SHP77 treated with DMSO at 0.1 percent for 48 hours (cell line): ENCODE measurements around the gene PEAR1.
"Not testable (repeated sequence)": the region's sequence is repeated elsewhere in the genome, so short reads cannot be mapped to it uniquely, and the experiment has no call there.

Experiments used
- DNase-seq: peaks from one replicate; lab custom pipeline; 2025; lab: John Stamatoyannopoulos, UW

PEAR1 gene

GRCh38 chr1:156922986-156923669, 29.6 kb downstream of the PEAR1 start:
- DNase-seq, result no peak

DNA sequence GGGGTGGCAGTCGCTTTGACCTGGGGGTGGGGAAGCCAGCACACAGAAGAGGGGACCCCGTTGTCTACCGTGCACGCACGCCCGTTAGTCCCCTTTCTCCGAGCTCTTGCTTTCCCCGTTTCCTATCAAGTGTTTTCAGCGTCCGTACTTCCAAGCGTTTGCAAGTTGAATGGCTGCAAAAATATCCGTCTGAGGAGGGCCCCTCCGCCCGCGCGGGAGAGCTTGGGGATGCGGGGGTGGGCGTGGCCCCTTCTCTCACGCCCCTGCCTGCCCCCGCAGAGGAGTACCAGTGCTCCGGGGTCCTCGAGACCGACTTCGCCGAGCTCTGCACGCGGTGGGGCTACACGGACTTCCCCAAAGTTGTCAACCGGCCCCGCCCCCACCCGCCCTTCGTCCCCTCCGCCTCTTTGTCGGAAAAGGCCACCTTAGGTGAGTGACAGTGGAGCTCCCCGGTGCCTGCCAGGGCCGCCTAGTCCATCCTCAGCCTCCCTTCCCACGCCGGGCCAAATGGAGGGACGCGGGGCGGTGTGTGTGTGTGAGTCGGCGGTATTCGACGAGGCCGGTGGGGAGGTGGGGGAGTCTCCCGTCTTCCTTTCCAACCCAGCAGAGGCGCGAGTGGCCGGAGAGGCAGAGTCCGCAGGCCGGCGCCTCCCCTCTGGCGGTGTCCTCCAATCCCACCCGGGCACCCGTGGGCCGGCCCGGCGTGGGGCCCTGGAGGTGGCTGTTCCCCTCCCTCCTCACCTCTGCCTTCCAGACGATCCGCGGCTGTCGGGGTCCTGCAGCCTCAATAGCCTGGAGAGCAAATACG, 30.4 kb downstream of the PEAR1 start:
- DNase-seq, result no peak

DNA sequence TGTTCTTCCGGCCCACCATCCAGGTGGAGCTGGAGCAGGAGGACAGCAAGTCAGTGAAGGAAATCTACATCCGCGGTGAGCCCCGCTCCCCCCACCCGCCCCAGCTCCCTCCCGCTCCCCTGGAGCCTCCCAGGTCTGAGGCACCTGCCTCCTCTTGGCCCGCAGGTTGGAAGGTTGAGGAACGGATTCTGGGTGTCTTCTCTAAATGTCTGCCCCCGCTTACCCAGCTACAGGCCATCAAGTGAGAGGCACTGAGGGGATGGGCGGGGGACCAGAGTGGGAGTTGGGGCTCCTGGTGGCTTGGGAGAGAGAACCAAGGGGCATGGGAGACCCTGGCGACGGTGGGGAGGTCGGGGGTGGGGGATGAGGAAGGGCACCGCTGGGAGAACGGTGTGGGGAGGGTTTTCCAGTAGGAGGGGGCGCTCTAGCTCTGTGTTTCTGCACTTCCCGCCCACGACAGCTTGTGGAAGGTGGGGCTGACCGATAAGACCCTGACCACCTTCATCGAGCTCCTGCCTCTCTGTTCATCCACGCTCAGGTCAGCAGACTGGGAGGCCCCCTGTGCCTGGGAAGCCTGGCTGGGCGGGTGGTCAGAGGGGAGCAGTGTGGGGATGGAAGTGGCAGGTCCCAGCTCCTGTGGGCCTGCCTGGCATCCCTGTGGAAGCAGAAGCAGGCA, 31.1 kb downstream of the PEAR1 start:
- no peak for DNase-seq

GRCh38 chr1:156925154-156926010, 31.9 kb downstream of the PEAR1 start:
- no peak for DNase-seq

DNA sequence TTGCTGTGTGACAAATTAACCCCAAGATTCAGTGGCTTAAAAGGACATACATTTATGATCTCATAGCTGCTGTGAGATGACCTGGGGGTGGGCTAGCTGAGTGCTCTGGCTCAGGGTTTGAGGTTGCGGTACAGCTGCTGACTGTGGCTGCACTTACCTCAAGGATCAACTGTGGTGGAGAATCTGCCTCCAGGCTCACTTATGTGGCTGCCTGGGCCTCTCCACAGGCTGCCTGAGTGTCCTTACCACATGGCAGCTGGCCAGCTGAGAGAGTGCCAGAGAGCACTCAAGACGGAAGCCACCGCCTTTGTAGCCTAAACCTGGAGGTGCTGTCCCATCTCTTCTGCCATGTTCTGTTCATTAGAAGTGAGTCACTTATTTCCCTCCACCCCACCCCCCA, 32.7 kb downstream of the PEAR1 start:
- no peak for DNase-seq

- not testable (repeated sequence) for DNase-seq
These were observed 33.2 kb downstream of the PEAR1 start for GRCh38 chr1:156926695-156927094.

DNA sequence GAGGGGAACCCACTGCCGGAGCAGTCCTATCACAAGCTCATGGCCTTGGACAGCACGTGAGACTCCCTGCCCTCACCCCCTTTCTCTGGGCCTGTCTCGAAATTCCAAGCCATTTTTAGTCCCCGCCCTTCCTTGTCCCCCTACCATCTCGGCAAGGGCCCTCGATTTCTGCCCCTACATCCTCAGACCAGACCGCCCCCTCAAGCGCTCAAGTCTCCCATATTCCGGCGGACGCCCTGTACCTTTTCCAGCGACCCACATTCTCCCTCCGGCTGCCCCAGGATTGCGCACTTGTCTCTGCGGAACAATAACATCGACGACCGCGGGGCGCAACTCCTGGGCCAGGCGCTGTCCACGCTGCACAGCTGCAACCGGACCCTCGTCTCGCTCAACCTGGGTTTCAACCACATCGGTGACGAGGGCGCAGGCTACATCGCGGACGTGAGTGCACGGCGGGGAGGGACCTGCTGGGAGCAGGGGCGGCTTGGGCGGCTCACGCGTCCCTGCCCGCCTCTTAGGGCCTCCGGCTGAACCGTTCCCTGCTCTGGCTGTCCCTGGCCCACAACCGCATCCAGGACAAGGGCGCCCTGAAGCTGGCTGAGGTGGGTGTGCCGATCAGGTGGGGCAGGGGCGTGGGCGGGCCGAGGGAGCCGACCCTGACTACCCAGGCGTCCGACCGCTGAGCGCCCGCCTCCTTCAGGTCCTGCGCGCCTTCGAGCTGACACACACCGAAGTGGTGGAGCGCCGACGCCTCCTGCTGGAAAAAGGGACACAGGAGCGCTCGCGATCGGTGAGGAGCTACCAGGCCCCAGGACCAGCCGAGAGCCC, 33.9 kb downstream of the PEAR1 start:
- peak; percentile 63 for DNase-seq

DNA sequence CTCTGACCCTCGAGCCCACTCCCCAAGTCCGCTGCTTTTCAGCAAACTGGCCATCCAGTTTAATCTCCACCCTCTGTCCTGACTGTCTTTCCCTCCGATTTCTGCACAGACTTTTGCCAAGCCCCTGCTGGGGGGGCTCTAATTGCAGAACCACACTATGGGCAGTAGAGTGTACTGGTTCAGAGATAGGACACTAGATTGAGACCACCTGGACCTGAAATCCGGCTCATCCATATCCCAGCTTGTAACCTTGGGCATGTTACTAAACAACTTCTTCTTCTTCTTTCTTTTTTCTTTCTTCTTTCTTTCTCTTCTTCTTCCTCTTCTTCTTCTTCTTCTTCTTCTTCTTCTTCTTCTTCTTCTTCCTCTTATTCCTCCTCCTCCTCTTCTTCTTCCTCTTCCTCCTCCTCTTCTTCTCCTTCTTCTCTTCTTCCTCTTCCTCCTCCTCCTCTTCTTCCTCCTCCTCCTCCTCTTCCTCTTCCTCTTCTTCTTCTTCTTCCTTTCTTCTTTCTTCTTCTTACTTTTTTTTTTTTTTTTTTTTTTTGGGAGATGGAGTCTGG, 34.6 kb downstream of the PEAR1 start:
- no peak for DNase-seq

DNA sequence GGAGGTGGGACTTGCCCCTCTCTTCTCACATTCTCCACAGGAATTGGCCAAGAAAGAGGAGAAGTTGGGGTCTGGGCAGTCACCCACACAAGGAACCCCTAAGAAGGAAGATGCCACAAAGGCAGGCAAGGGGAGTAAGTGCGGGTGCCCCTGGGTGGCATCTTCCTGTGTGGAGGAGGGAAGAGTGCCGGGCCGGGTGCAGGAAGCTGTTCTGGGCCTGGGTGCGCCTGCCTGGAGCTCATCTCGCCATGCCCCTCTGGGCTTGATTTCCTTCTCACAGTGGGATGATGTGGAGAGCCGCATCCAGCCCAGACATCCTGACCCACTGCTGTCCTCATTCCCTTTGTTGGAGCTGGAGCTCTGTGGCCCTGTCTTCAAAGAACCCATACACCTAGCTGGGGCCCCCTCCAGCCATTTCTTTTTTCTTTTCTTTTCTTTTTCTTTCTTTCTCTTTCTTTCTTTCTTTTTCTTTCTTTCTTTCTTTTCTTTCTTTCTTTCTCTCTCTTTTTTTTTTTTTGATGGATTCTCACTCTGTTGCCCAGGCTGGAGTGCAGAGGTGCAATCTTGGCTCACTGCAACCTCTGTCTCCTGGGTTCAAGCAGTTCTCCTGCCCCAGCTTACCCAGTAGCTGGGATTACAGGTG, 36.2 kb downstream of the PEAR1 start:
- no peak for DNase-seq

GRCh38 chr1:156930483-156930882, 37.0 kb downstream of the PEAR1 start:
- no peak for DNase-seq

GRCh38 chr1:156931211-156931952, 37.9 kb downstream of the PEAR1 start:
- DNase-seq, result no peak

- no peak for DNase-seq
These were observed 38.6 kb downstream of the PEAR1 start for GRCh38 chr1:156931974-156932710.

- no peak for DNase-seq
These were observed 39.6 kb downstream of the PEAR1 start for GRCh38 chr1:156933136-156933535.

DNA sequence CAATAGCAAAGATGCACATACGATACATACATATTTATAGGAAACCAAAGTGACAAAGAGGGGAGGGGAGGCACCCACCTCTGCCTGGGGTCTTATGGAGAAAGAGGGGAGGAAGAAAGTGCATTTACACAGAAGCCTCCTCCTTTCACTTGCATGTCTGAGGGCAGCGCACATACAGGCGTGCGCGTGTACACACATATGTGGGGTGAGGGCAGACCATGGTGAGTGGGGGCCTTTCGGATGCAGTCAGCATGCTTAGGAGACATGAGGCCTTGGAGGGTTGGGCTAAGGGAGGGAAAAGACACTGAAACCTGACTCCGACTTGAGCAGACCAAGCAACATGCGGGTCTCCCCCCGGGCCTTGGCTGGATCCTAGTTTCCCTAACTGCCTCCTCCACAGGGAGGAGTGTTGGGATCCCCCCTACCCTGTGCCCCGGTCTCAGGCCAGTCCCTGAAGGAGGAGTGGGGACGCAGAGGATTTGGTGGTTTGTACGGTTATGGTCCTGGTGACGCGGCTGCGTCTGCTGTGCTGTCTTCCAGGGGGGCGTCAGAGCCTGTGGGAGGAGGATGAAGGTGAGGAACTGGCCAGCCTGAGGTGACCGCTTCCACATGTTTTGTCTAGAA, 42.1 kb downstream of the PEAR1 start:
- no peak for DNase-seq

DNA sequence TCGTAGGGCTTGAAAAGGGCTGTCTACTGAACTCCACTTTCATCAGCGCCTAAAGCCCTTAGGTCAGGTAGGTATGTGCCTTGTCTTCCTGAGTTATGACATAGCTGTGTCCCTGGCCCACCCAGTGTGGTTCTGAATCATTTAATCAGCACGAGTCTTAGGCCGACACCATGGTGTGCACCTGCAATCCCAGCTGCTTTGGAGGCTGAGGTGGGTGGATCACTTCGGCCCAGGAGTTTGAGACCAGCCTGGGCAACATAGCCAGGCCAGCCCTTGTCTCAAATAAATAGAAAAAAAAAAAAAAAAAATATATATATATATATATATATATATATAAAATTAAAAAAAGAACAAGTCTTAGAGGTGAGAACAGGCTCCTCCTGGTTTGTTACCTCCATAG, 42.7 kb downstream of the PEAR1 start:
- DNase-seq, result no peak

DNA sequence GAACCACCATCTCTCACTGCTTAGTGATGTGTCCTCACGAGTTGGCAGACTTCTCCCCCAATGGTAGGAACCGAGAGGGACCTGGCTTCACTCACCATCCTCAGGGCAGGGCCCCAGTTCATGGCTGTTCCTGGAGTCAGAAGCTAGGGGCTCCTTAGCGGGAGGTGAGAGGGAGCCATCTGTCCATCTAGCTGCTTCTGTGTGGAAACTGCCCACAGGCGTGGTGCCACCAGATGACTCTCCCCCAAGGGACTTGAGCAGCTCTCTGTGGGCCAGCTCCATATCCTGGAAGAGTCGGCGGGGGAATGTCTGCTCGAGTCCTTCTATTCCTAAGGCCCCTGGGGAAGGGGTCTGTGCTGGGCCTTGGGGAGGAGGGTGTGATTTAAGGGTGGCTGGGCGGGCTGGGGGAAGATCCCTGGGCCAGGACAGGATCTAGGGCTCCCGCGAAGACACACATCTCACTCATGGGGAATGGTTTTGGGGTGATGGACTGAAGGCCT, 43.3 kb downstream of the PEAR1 start:
- no peak for DNase-seq

DNA sequence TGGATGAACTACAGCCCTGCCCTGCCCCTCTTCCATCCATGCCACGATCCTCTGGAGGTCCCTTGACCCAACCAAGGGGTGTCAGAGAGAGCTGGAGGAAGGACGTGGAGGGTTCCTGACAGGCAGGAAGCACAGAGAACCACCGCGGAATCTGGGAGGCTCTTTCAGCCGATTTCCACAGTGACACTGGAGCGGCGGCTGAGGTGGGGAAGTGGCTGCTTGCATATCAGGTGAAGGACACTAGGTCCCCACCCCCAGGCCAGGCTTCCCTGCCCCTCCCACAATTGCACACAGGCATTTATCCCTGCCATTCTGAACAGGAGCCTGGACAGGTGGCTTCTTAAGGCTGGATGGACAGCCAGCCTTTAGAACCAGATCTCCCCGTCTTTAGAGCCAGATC, 44.4 kb downstream of the PEAR1 start:
- no peak for DNase-seq

- DNase-seq, result no peak
These were observed 45.3 kb downstream of the PEAR1 start for GRCh38 chr1:156938813-156939212.
